ENCODE results near the gene TMEM181.
A peak's percentile ranks its signal among the peaks of the same experiment; 100 is the strongest.

TMEM181 gene

GRCh38 chr6:158644231-158645063 lies 84.6 kb downstream of the TMEM181 start, which contains the start of gene DYNLT1:
DYNLT1 (minus strand) TSS chr6:158644743; CDS start chr6:158644708, 35 bp downstream.
- Histone ChIP-seq H3K4me1 (ENCODE audit: low read depth, poor library complexity, severe bottlenecking) (peaks cover 15% of the 10 kb centered on the region), H3K9ac (peak within 1 kb of the TSS; percentile 66), H3K4me2 (peak within 1 kb of the TSS; percentile 78), H4K20me1 (ENCODE audit: insufficient read depth) (no peaks in the 10 kb centered on the region), H3K79me2 (ENCODE audit: insufficient read depth, low read depth) (peaks cover 5% of the 10 kb centered on the region; the same call in 1 of the 2 replicates), H3K27me3 (ENCODE audit: insufficient read depth, low read depth) (no peaks in the 10 kb centered on the region), H2AFZ (ENCODE audit: low read depth) (peak within 1 kb of the TSS; percentile 88), H3K4me3 (IDR thresholded peaks at IDR 0.05; ENCODE audit: insufficient read depth, low read depth, low read length) (no peak within 1 kb of the TSS), H3K36me3 (ENCODE audit: insufficient read depth) (no peaks in the 10 kb centered on the region), H3K27ac (peak within 1 kb of the TSS; percentile 30; the same call in 1 of the 2 replicates)
- no peak for TF ChIP-seq CTCF (conservative IDR thresholded peaks at IDR 0.05; ENCODE audit: low read depth, low read length)

DNA sequence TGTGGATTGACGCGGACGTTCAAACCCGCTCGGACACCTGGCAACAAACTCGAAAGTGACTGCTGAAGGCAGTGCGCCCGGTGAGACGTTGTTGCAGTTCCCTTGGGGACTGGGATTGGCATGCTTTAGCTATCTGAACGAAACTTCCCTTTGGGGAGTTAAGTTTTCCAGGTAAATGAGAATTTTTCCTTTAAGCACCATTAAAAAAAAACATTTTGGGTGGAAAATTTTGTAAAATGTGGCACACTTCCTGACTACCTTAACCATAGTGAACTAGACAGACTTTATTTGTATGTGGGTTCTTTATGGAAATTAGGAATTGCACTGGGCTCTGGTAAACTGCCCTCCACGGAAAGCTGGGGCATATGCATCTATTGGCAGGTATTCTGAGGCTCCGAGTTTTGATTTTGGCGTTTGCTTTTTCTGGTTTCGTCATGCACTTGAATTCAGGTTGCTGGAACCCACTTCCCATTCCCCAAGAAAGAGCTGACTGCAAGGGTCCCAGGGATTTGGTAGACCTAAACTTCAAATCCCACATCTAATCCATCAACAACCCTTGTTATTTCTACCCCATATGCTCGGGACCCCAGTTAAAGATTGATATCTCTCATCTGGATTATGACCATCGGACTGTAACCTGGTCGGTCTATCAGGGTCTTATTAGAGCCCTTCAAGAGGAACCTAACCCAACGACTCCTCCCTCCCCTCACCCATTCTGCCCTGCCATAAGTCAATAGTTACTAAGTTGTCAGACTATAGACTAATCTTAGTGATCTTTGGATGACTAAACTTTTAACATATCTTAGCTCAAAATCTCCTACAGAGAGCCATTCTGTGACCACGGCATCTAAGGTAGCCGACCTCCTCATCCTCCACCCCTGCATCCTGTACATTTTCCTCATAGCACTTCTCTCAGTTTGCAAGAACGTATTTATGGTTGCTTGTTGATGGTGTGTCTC lies 85.5 kb downstream of the TMEM181 start:
- H3K36me3 ChIP-seq (ENCODE audit: insufficient read depth): no peaks in the 10 kb centered on the region
- H2AFZ ChIP-seq (ENCODE audit: low read depth): peak overlapping the region; percentile 88
- H4K20me1 ChIP-seq (ENCODE audit: insufficient read depth): no peaks in the 10 kb centered on the region
- TF ChIP-seq CTCF (conservative IDR thresholded peaks at IDR 0.05; ENCODE audit: low read depth, low read length): no peak
- H3K9ac ChIP-seq: peak overlapping the region; percentile 66; the same call in 1 of the 2 replicates
- no peak overlapping the region for H3K4me3 ChIP-seq (IDR thresholded peaks at IDR 0.05; ENCODE audit: insufficient read depth, low read depth, low read length)
- H3K4me2 ChIP-seq: peak overlapping the region; percentile 76
- H3K27me3 ChIP-seq (ENCODE audit: insufficient read depth, low read depth): no peaks in the 10 kb centered on the region
- no peak overlapping the region for H3K27ac ChIP-seq
- peaks cover 5% of the 10 kb centered on the region; the same call in 1 of the 2 replicates for H3K79me2 ChIP-seq (ENCODE audit: insufficient read depth, low read depth)
- peaks cover 15% of the 10 kb centered on the region for H3K4me1 ChIP-seq (ENCODE audit: low read depth, poor library complexity, severe bottlenecking)

GRCh38 chr6:158646023-158646910 lies 86.4 kb downstream of the TMEM181 start:
- no peaks in the 10 kb centered on the region for H3K36me3 ChIP-seq (ENCODE audit: insufficient read depth)
- H3K4me1 ChIP-seq (ENCODE audit: low read depth, poor library complexity, severe bottlenecking): peaks cover 15% of the 10 kb centered on the region
- H3K27ac ChIP-seq: no peak overlapping the region
- no peaks in the 10 kb centered on the region for H3K27me3 ChIP-seq (ENCODE audit: insufficient read depth, low read depth)
- no peak overlapping the region for H3K9ac ChIP-seq
- H4K20me1 ChIP-seq (ENCODE audit: insufficient read depth): no peaks in the 10 kb centered on the region
- H3K4me3 ChIP-seq (IDR thresholded peaks at IDR 0.05; ENCODE audit: insufficient read depth, low read depth, low read length): no peak overlapping the region
- no peak overlapping the region for H3K4me2 ChIP-seq
- no peak for TF ChIP-seq CTCF (conservative IDR thresholded peaks at IDR 0.05; ENCODE audit: low read depth, low read length)
- H2AFZ ChIP-seq (ENCODE audit: low read depth): no peak overlapping the region
- peaks cover 5% of the 10 kb centered on the region; the same call in 1 of the 2 replicates for H3K79me2 ChIP-seq (ENCODE audit: insufficient read depth, low read depth)

DNA sequence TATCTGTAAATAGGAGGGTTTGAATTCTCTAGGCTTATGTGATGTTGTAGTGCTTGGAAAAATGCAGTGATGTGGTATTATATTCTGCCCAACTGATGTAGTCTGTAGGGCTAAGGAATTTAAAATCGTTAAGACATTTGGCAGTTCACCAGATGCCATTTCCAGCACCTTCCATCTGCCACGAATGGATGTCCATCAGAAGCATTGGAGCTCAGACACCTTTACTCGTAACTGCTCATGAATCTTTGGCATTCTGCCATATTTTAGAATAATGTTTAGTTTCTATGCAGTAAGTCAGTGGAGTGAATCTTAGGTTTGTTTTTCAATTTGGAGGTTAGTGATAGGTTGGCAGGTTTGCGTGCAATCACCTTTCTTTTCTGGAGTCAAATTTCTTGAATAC lies 87.6 kb downstream of the TMEM181 start:
- no peak overlapping the region for H3K9ac ChIP-seq
- H3K36me3 ChIP-seq (ENCODE audit: insufficient read depth): no peaks in the 10 kb centered on the region
- no peak for TF ChIP-seq CTCF (conservative IDR thresholded peaks at IDR 0.05; ENCODE audit: low read depth, low read length)
- H3K79me2 ChIP-seq (ENCODE audit: insufficient read depth, low read depth): peaks cover 5% of the 10 kb centered on the region; the same call in 1 of the 2 replicates
- no peak overlapping the region for H3K4me2 ChIP-seq
- H3K27ac ChIP-seq: no peak overlapping the region
- H3K4me3 ChIP-seq (IDR thresholded peaks at IDR 0.05; ENCODE audit: insufficient read depth, low read depth, low read length): no peak overlapping the region
- H3K4me1 ChIP-seq (ENCODE audit: low read depth, poor library complexity, severe bottlenecking): peaks cover 15% of the 10 kb centered on the region
- H2AFZ ChIP-seq (ENCODE audit: low read depth): no peak overlapping the region
- no peaks in the 10 kb centered on the region for H4K20me1 ChIP-seq (ENCODE audit: insufficient read depth)
- H3K27me3 ChIP-seq (ENCODE audit: insufficient read depth, low read depth): no peaks in the 10 kb centered on the region
